Sigmoid colon (tissue), 4 donors: ENCODE results near the gene GSC2.

Source experiments
- CTCF ChIP-seq, 4 experiments: fragments of 450-650 bp in 3 of 4; fragments of 200-600 bp in 1 of 4; IDR thresholded peaks; one replicate each; pipeline ENCODE4 v1.5.1; 2016 to 2019; ENCODE audit warnings: antibody characterized with exemption in 4 of 4, mild to moderate bottlenecking in 3 of 4, moderate library complexity in 2 of 4
- EP300 ChIP-seq, 4 donors: sonication (generic); formaldehyde crosslinking; IDR thresholded peaks; one replicate each; pipeline ENCODE4 v1.6.1; 2017; ENCODE audit warnings: antibody characterized with exemption in 4 of 4

- TF ChIP-seq EP300 (IDR thresholded peaks at IDR 0.05) (no peak), CTCF (IDR thresholded peaks at IDR 0.05) (no peak)
Observed at GRCh38 chr22:19130959-19131684, 19.0 kb downstream of the GSC2 start, which contains the start of gene TSSK2.
